Measurements from ENCODE around the gene ATP2B3.

- TF ChIP-seq POLR2AphosphoS5 (IDR thresholded peaks at IDR 0.05), result no peak
- no peak for TF ChIP-seq CTCF (IDR thresholded peaks at IDR 0.05)
- no peak for TF ChIP-seq EP300 (IDR thresholded peaks at IDR 0.05)
- TF ChIP-seq POLR2A (IDR thresholded peaks at IDR 0.05), result no peak
Observed at GRCh38 chrX:153549231-153549630, 31.8 kb downstream of the ATP2B3 start.

Measured in upper lobe of left lung (tissue), 4 donors.